HCT116 (cell line): ENCODE results near the gene PKNOX2.

ENCODE experiments used
- EZH2 ChIP-seq: fragments of 200-600 bp; sonication (generic); IDR thresholded peaks from 2 replicates; pipeline ENCODE4 v1.6.1; 2017; ENCODE audit warnings: antibody characterized with exemption, mixed run types
- POLR2A ChIP-seq: IDR thresholded peaks from 2 replicates; pipeline ENCODE4 v1.7.0; 2011; ENCODE audit warnings: borderline replicate concordance; ENCODE audit not compliant: insufficient read depth, insufficient read length; ENCODE audit errors: extremely low read depth
- TF ChIP-seq, protein P1 (sequence below), 3 experiments: fragments of 200-600 bp in 1 of 3; sonication (generic) in 1 of 3; IDR thresholded peaks in 2 of 3; conservative IDR thresholded peaks in 1 of 3; 2 replicates each; pipeline ENCODE4 v1.5.1; 2012 to 2017; ENCODE audit warnings: low read depth in 2 of 3, low read length in 2 of 3, antibody characterized with exemption in 1 of 3, borderline replicate concordance in 1 of 3, control low read depth in 1 of 3, mild to moderate bottlenecking in 1 of 3, mixed read lengths in 1 of 3, mixed run types in 1 of 3, moderate library complexity in 1 of 3; ENCODE audit not compliant: insufficient read depth in 1 of 3

DNA sequence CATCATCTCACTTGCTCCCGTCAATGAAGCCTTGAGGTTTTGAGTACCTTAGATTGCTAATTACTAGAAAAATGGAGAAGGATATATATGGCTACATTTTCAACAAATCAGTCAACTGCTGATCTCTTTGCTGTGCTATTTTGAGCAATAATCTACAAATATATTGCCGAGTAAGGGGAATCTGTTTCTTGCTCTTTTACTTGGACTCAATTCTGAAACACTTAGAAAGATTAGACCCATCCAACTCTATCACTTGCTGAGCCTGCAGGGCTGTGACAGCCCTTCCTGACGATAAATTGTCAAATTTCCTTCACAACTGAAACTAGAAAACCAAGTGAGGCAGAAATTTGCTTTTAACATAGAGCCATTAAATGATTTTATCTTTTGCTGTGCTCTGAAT is 314.6 kb downstream of the PKNOX2 start:
- TF ChIP-seq EZH2: no peak
- TF ChIP-seq, protein P1, sequence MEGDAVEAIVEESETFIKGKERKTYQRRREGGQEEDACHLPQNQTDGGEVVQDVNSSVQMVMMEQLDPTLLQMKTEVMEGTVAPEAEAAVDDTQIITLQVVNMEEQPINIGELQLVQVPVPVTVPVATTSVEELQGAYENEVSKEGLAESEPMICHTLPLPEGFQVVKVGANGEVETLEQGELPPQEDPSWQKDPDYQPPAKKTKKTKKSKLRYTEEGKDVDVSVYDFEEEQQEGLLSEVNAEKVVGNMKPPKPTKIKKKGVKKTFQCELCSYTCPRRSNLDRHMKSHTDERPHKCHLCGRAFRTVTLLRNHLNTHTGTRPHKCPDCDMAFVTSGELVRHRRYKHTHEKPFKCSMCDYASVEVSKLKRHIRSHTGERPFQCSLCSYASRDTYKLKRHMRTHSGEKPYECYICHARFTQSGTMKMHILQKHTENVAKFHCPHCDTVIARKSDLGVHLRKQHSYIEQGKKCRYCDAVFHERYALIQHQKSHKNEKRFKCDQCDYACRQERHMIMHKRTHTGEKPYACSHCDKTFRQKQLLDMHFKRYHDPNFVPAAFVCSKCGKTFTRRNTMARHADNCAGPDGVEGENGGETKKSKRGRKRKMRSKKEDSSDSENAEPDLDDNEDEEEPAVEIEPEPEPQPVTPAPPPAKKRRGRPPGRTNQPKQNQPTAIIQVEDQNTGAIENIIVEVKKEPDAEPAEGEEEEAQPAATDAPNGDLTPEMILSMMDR (IDR thresholded peaks at IDR 0.05 in 2 of 3, conservative IDR thresholded peaks at IDR 0.05 in 1 of 3; ENCODE audit: borderline replicate concordance in 1 of 3, insufficient read depth in 1 of 3, low read depth in 2 of 3, low read length in 2 of 3): no peak
- no peak for TF ChIP-seq POLR2A
